GM21526 (cell line): ENCODE data around the gene MMP2.

Experiments used
- ATAC-seq: cut with Tn5 transposase; IDR thresholded peaks from one replicate; pipeline ENCODE4 v1.9.1; 2021; ENCODE audit warnings: moderate library complexity; ENCODE audit not compliant: unreplicated experiment, low FRiP score

MMP2 gene

GRCh38 chr16:55508941-55509931, 30.2 kb downstream of the MMP2 start, which contains the start of gene LPCAT2:
Gene LPCAT2 (plus strand): TSS chr16:55509072. CDS start chr16:55509182, 110 bp downstream.
- no peak for ATAC-seq

GRCh38 chr16:55510185-55510805, 31.3 kb downstream of the MMP2 start:
- ATAC-seq = no peak

- no peak for ATAC-seq
Observed at GRCh38 chr16:55512941-55513340, 33.9 kb downstream of the MMP2 start.

- no peak for ATAC-seq
Observed at GRCh38 chr16:55513616-55514015, 34.6 kb downstream of the MMP2 start.

GRCh38 chr16:55515111-55515510, 36.1 kb downstream of the MMP2 start:
- no peak for ATAC-seq

- no peak for ATAC-seq
Observed at GRCh38 chr16:55521792-55522191, 42.8 kb downstream of the MMP2 start.

GRCh38 chr16:55526441-55526840, 47.4 kb downstream of the MMP2 start:
- ATAC-seq = no peak

- ATAC-seq = no peak
Observed at GRCh38 chr16:55527885-55528284, 48.9 kb downstream of the MMP2 start.

- ATAC-seq = no peak
Observed at GRCh38 chr16:55529018-55529417, 50.0 kb downstream of the MMP2 start.

- no peak for ATAC-seq
Observed at GRCh38 chr16:55530316-55530856, 51.4 kb downstream of the MMP2 start.

GRCh38 chr16:55532227-55532626, 53.2 kb downstream of the MMP2 start:
- ATAC-seq = no peak

- no peak for ATAC-seq
Observed at GRCh38 chr16:55534756-55535155, 55.8 kb downstream of the MMP2 start.

GRCh38 chr16:55539049-55539448, 60.1 kb downstream of the MMP2 start:
- no peak for ATAC-seq

- no peak for ATAC-seq
Observed at GRCh38 chr16:55539488-55539887, 60.5 kb downstream of the MMP2 start.

GRCh38 chr16:55540221-55540620, 61.2 kb downstream of the MMP2 start:
- no peak for ATAC-seq

- ATAC-seq = no peak
Observed at GRCh38 chr16:55542459-55543082, 63.6 kb downstream of the MMP2 start.

GRCh38 chr16:55543472-55543871, 64.5 kb downstream of the MMP2 start:
- ATAC-seq = no peak

- ATAC-seq = no peak
Observed at GRCh38 chr16:55552621-55553020, 73.6 kb downstream of the MMP2 start.

- ATAC-seq = no peak
Observed at GRCh38 chr16:55555436-55555835, 76.4 kb downstream of the MMP2 start.
